Measurements from ENCODE around the gene C5orf47.

C5orf47 gene

GRCh38 chr5:173971681-173972345 lies 17.2 kb upstream of the C5orf47 start:
- no peak for TF ChIP-seq CTCF (IDR thresholded peaks at IDR 0.05; ENCODE audit: low read depth, low read length)
- DNase-seq (ENCODE audit: extremely low read depth, low read depth), result no peak

- DNase-seq (ENCODE audit: extremely low read depth, low read depth), result no peak
- no peak for TF ChIP-seq CTCF (IDR thresholded peaks at IDR 0.05; ENCODE audit: low read depth, low read length)
These were observed 16.4 kb upstream of the C5orf47 start for GRCh38 chr5:173972607-173972924.

DNA sequence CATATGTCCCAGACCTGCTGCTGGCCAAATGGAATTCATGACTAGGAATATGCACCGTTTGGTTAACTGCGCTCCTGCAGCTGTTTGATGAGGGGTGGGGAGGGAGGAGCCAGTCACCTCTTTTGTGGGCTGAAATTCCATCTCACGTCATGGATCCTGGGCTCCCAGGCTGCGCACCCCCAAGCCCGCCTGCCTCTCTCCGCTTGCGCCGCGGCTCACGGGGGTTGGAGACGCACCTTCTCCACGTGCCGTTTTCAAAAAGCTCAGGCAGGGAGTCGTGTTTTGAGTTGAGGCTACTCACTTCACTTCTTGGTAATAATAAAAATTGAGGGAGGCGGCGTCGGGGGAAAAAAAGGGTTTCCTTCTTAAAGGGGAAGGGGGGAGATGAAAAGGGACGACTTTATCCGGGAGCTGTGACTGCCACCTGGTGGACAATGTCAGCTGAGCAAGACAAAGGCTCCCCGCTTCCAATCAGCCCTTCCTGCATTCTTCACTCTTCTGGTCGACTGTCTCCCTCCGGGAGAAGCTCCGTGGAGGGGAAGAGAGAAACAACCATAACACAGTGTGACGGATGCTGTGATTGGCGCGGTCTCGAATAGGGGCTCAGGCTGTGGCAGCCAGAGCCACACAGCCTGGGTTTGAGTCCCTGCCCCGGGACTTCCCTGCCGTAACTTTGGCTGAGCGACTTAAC lies 15.9 kb upstream of the C5orf47 start:
- peak; percentile 50 for DNase-seq (ENCODE audit: extremely low read depth, low read depth)
- TF ChIP-seq CTCF (IDR thresholded peaks at IDR 0.05; ENCODE audit: low read depth, low read length), result peak; percentile 88

DNA sequence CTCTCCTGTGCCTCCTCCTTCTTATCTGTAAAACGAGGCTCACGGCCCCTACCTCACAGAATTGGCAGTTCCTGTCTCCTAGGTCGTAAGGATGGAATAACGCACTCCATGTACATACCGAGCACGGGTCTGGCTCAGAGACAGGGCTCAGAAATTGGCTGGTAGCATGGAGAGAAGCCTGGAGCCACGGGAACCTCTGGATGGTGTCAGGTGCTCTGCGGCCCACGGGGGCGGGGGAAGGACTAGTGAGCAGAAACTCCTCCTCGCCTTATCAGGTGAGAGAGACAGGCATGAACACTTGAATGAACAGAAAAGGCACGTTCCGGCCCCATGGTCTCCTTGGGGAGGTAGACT lies 15.4 kb upstream of the C5orf47 start:
- no peak for DNase-seq (ENCODE audit: extremely low read depth, low read depth)
- no peak for TF ChIP-seq CTCF (IDR thresholded peaks at IDR 0.05; ENCODE audit: low read depth, low read length)

DNA sequence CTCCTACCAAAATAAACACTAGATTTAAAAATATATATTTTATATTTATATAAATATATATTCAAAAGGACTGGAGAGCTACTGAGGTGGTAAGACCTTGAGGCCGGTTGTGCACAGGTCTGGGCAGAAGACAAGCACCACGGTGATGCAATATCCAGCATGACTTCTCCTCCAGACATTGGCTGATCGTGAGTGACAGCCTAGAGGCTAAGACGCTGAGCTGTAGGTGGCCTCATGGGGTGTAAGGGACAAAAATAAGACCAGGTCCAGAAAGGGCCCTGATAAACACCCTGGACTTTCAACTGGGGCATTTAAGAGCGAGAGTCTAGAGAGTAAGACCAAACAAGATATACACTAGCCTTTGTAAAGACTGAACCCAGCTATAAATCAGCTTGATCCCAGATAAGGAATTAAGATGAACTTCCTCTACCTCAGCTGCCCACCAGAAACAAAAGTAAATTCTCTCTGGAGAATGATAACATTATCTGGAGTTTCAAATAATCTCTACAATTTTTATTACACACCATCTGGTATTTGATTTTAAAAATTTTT lies 14.2 kb upstream of the C5orf47 start:
- no peak for TF ChIP-seq CTCF (IDR thresholded peaks at IDR 0.05; ENCODE audit: low read depth, low read length)
- no peak for DNase-seq (ENCODE audit: extremely low read depth, low read depth)

- no peak for TF ChIP-seq CTCF (IDR thresholded peaks at IDR 0.05; ENCODE audit: low read depth, low read length)
- no peak for DNase-seq (ENCODE audit: extremely low read depth, low read depth)
These were observed 7.7 kb upstream of the C5orf47 start for GRCh38 chr5:173981185-173981761.

DNA sequence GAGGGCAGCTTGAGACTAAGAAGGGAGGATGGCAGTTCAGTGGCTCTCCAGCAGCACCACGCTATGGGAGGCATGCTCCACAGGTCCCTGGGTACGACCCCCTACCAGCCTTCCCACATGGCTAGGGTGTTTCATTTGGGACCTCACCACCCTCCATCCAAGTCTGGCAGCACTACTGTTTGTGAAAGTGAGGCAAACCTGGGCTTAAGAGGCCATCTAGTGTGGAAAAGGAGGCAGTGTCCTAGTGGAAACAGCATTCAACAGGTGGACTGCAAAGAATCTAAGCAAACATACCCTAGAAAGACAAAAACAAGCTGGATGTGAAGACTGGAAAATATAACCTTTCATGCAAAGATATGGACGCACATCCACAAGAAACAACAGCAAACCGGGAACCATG lies 4.8 kb upstream of the C5orf47 start:
- DNase-seq (ENCODE audit: extremely low read depth, low read depth), result no peak
- TF ChIP-seq CTCF (IDR thresholded peaks at IDR 0.05; ENCODE audit: low read depth, low read length), result peak; percentile 23
